Fibroblast of mammary gland (primary cell): ENCODE results near the gene PPP1R15B.

Experiments
- DNase-seq: peaks from one replicate; pipeline ENCODE4 v3.0.0-alpha.2; 2010; ENCODE audit warnings: low read depth
- H3K4me3 ChIP-seq: 2 replicates; pipeline ENCODE4 v1.5.1; 2011; ENCODE audit warnings: low read depth, mild to moderate bottlenecking, low read length, moderate library complexity; ENCODE audit not compliant: control insufficient read depth
- CTCF ChIP-seq: conservative IDR thresholded peaks from 2 replicates; pipeline ENCODE4 v1.5.1; 2011; ENCODE audit warnings: low read depth, low read length, inconsistent platforms; ENCODE audit not compliant: control insufficient read depth, insufficient read depth

Gene PPP1R15B

GRCh38 chr1:204408074-204408507 lies 3.5 kb downstream of the PPP1R15B start:
- H3K4me3 ChIP-seq: peak overlapping the region; percentile 94
- TF ChIP-seq CTCF: no peak
- peak; percentile 78 for DNase-seq

GRCh38 chr1:204407295-204407971 lies 4.2 kb downstream of the PPP1R15B start:
- no peak for TF ChIP-seq CTCF
- H3K4me3 ChIP-seq: peak overlapping the region; percentile 94
- no peak for DNase-seq

- peak overlapping the region; percentile 94 for H3K4me3 ChIP-seq
- no peak for TF ChIP-seq CTCF
- no peak for DNase-seq
These were observed 5.0 kb downstream of the PPP1R15B start for GRCh38 chr1:204406621-204407020.

GRCh38 chr1:204405988-204406387 lies 5.6 kb downstream of the PPP1R15B start:
- no peak overlapping the region for H3K4me3 ChIP-seq

GRCh38 chr1:204404629-204405028 lies 7.0 kb downstream of the PPP1R15B start:
- TF ChIP-seq CTCF: no peak
- H3K4me3 ChIP-seq: no peak overlapping the region
- DNase-seq: no peak

More at GRCh38 chr1:204405988-204406387, 5.6 kb downstream of the PPP1R15B start:
- no peak for TF ChIP-seq CTCF
- no peak for DNase-seq

GRCh38 chr1:204402391-204402790 lies 9.2 kb downstream of the PPP1R15B start:
- no peak for TF ChIP-seq CTCF
- no peak for DNase-seq

GRCh38 chr1:204401730-204402129 lies 9.9 kb downstream of the PPP1R15B start:
- no peak overlapping the region for H3K4me3 ChIP-seq
- no peak for TF ChIP-seq CTCF
- no peak for DNase-seq

More at GRCh38 chr1:204402391-204402790, 9.2 kb downstream of the PPP1R15B start:
- no peak overlapping the region for H3K4me3 ChIP-seq
